Tibial nerve (tissue), 4 donors: ENCODE results near the gene SIRT1. TPM values are rescaled to one million over a fixed set of nuclear protein-coding genes. Genes with fewer than 3 reads are reported as not detected.
"Not testable (repeated sequence)": the region's sequence is repeated elsewhere in the genome, so short reads cannot be mapped to it uniquely, and the experiment has no call there.

Experiments used
- DNase-seq, 2 donors: peaks; one replicate each; pipeline ENCODE4 v3.0.0-alpha.2; 2019; ENCODE audit warnings: low spot score in 2 of 2
- H3K27ac ChIP-seq, 4 donors: fragments of 200-600 bp; sonication (generic) in 3 of 4; one replicate each; pipeline ENCODE4 v1.5.1; 2017 to 2019; ENCODE audit warnings: mild to moderate bottlenecking in 1 of 4
- H3K27me3 ChIP-seq, 2 donors: fragments of 200-600 bp; sonication (generic) in 1 of 2; one replicate each; pipeline versions ENCODE4 v1.5.1 to v1.6.0; 2017 to 2019
- H3K36me3 ChIP-seq, 3 donors: fragments of 200-600 bp; sonication (generic); one replicate each; pipeline ENCODE4 v1.5.1; 2018 to 2019
- H3K4me1 ChIP-seq, 4 donors: fragments of 200-600 bp; sonication (generic) in 3 of 4; one replicate each; pipeline ENCODE4 v1.5.1; 2017 to 2019
- H3K4me3 ChIP-seq, 4 donors: fragments of 200-600 bp; sonication (generic) in 3 of 4; one replicate each; pipeline ENCODE4 v1.5.1; 2017 to 2019; ENCODE audit warnings: mild to moderate bottlenecking in 1 of 4, moderate library complexity in 1 of 4
- H3K9me3 ChIP-seq, 4 donors: fragments of 200-600 bp; sonication (generic) in 3 of 4; one replicate each; pipeline ENCODE4 v1.5.1; 2017 to 2019
- CTCF ChIP-seq, 5 experiments: fragments of 200-600 bp in 3 of 5; fragments of 450-650 bp in 2 of 5; sonication (generic) in 3 of 5; IDR thresholded peaks; one replicate each; pipeline ENCODE4 v1.5.1; 2016 to 2019; ENCODE audit warnings: antibody characterized with exemption in 5 of 5, mild to moderate bottlenecking in 3 of 5, moderate library complexity in 2 of 5
- EP300 ChIP-seq, 2 donors: sonication (generic); formaldehyde crosslinking; IDR thresholded peaks; one replicate each; pipeline ENCODE4 v1.6.1; 2017; ENCODE audit warnings: antibody characterized with exemption in 2 of 2, mild to moderate bottlenecking in 1 of 2
- POLR2A ChIP-seq, 2 donors: fragments of 450-650 bp; IDR thresholded peaks; one replicate each; pipeline ENCODE4 v1.6.1; 2017; ENCODE audit warnings: antibody characterized with exemption in 2 of 2, mild to moderate bottlenecking in 2 of 2, moderate library complexity in 2 of 2
- WGBS, 2 donors: methylation state at CpG; one replicate each; pipeline ENCODE4 v1.1.5; 2018; 5-methylcytosine and 5-hydroxymethylcytosine counted together
- small RNA-seq: library from RNA; depleted of rRNA; stranded (forward); fragments of <200 nt; gene quantifications from one replicate; pipeline ENCODE3, GENCODE V24; 2016
- total RNA-seq, 4 donors: library from RNA; depleted of rRNA; stranded (reverse); fragments of >200 nt; gene quantifications; one replicate each; pipeline ENCODE4 v1.1.0, GENCODE V29; 2016

Gene SIRT1
- total RNA-seq, 4 donors from 2014 or later: 23.4 to 42.8 (median 35.3) TPM

- no peak overlapping the region for H3K4me3 ChIP-seq
- DNase-seq: no peak
- H3K27me3 ChIP-seq: no peaks in the 10 kb centered on the region
- H3K27ac ChIP-seq: no peak overlapping the region
- no peaks in the 10 kb centered on the region for H3K9me3 ChIP-seq
- H3K36me3 ChIP-seq: peaks cover 0 to 31% (median 0%) of the 10 kb centered on the region in 3 donors
- WGBS, 2 donors: 64 to 73% methylated on average over 8 of the region's 8 CpGs
- TF ChIP-seq EP300 (IDR thresholded peaks at IDR 0.05) (no peak), CTCF (IDR thresholded peaks at IDR 0.05) (no peak), POLR2A (IDR thresholded peaks at IDR 0.05) (no peak)
- H3K4me1 ChIP-seq: no peaks in the 10 kb centered on the region
These were observed 75.5 kb downstream of the SIRT1 start for GRCh38 chr10:67959839-67960476.

- DNase-seq: no peak
- Histone ChIP-seq H3K27me3 (no peaks in the 10 kb centered on the region), H3K4me3 (no peak overlapping the region), H3K36me3 (peaks cover 0 to 59% (median 0%) of the 10 kb centered on the region in 3 donors), H3K9me3 (peaks cover 0 to 3% (median 0%) of the 10 kb centered on the region in 4 donors), H3K4me1 (no peaks in the 10 kb centered on the region), H3K27ac (no peak overlapping the region)
- 95 to 100% methylated on average over 2 of the region's 2 CpGs for WGBS, 2 donors
- no peak for TF ChIP-seq POLR2A (IDR thresholded peaks at IDR 0.05)
- no peak for TF ChIP-seq CTCF (IDR thresholded peaks at IDR 0.05)
These were observed 81.0 kb downstream of the SIRT1 start for GRCh38 chr10:67965456-67965855.

DNA sequence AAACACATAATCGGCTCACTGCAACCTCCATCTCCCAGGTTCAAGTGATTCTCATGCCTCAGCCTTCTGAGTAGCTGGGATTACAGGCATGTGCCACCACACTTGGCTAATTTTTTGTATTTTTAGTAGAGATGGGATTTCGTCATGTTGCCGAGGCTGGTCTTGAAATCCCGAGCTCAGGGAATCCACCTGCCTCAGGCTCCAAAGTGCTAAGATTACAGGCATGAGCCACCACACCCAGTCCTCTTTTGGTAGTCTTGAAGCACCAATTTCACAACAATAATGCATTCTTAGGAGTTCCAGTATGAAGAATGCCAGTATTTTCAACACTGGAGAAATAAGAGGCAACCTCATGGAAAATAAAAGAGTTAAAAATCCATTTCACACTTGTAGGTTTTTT, 81.6 kb downstream of the SIRT1 start:
- not testable (repeated sequence) for H3K4me1 ChIP-seq, H3K27ac ChIP-seq, DNase-seq, H3K4me3 ChIP-seq, H3K27me3 ChIP-seq, H3K9me3 ChIP-seq
- WGBS, 2 donors: 92 to 97% methylated on average over 4 of the region's 4 CpGs
- peaks cover 0 to 59% (median 0%) of the 10 kb centered on the region in 3 donors for H3K36me3 ChIP-seq

Small RNA genes lying within 50 kb of the gene (small RNA-seq; reads per million reads assigned to genes)
- not detected for gene RNU6-523P

Other genes starting within 250 kb of the SIRT1 start
- 10 to 100 TPM; 15.9 to 36.1 (median 23.1) TPM for gene CTNNA3, start 188.5 kb upstream of the SIRT1 start, total RNA-seq
- gene DNAJC12, start 46.5 kb upstream of the SIRT1 start, total RNA-seq: 1 to 10 TPM; 1.2 to 5.4 (median 3.3) TPM
- gene HERC4, start 190.6 kb downstream of the SIRT1 start, total RNA-seq: 10 to 100 TPM; 38.1 to 57.0 (median 54.1) TPM
- gene MYPN, start 224.8 kb downstream of the SIRT1 start, total RNA-seq: not detected